Measurements from ENCODE around the gene GRPEL2.

Gene GRPEL2

DNA sequence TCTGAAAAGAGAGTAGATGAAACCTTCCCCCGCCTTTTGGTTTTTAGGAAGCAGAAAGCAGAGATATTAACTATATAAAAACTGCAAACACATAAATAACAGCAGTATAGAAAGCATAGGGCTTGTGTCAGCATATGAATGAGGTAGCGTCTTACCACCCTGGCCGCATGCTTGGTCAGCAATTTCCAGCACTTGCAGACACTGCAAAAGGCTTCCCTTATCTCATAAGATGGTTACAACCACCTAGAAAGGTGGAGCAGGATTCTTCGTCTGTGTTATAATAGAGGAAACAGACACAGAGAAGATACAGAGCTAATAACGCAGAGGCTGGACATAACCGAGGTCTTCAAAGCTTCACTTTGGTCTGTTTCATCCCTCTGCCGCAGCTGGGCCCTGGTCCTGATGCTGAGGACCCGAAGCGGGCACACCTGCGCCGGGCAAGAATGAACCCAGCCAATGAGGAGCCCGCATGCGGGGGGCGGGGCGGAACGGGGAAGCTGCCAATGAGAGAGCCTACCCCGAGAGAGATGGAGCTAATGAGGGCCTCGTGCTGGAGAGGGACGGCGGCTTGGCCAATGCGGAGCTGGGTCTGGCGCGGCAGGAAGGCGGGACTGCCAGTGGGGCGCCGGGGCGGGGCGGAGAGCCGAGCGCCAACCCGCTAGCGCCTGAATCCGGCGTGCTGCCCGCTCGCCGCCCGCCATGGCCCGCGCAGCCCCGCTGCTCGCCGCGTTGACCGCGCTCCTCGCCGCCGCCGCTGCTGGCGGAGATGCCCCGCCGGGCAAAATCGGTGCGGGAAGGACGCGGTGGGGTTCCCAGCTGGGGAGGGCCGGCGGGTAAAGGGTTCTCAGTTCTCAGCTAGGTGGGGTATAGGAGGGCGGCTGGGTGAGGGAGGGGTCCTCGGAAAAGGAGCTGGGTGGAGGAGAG lies 12.3 kb downstream of the GRPEL2 start, which contains the start of gene PCYOX1L:
Gene PCYOX1L, plus strand, starts transcription at position 677 of the 924 bp plus-strand sequence. Its CDS starts 23 bp downstream, at position 700.
- DNase-seq (ENCODE audit: low read depth in 3 of 3, low spot score in 1 of 3): peak; percentile 80 to 96 (median 89)

DNA sequence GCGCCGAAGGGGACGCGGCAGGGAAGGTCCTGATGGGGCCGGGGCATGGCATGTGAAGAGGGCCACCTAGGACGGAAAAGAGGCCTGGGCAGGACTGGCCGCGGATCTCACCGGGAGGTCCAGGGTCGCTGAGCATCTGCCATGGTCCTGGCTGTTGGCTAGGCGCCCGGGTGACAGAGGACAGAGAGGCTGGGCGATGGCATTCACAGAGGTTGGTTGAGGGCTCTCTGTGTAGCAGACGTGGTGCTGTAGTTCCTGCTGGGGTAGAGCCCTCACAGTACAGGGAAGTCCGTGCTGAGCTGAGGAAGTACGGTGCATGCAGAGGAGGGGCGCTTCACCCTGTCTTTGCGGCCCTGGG lies 13.0 kb downstream of the GRPEL2 start:
- DNase-seq (ENCODE audit: low read depth in 3 of 3, low spot score in 1 of 3): no peak

DNA sequence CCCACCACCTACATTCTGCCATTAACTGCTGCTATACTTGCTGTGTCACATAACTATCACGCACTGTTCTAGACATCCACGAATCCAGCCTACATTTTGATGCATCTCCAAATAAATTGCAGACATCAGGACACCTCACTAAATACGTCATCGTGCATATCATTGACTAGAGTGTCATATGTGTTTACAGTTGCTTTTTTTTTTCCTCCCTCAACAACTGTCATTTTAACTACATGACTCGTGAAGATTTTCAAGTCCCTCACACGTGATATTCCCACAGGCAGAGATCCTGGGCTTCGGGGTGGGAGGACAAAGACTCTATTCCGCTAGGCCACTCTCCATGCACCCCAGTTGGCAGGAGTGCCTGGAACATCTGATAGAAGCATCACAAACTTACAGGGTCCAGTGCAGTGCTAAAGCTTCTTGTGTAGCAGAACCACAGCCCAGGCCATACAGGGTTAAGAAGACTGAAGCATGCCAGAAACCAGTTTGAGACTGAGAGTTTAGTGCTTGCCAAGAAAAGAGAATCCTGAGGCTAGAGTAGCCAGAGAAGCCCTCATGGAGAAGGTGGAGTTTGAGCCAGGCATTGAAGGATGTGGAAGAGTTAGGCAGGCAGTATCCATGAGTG lies 13.7 kb downstream of the GRPEL2 start:
- DNase-seq (ENCODE audit: low read depth in 3 of 3, low spot score in 1 of 3): no peak

DNA sequence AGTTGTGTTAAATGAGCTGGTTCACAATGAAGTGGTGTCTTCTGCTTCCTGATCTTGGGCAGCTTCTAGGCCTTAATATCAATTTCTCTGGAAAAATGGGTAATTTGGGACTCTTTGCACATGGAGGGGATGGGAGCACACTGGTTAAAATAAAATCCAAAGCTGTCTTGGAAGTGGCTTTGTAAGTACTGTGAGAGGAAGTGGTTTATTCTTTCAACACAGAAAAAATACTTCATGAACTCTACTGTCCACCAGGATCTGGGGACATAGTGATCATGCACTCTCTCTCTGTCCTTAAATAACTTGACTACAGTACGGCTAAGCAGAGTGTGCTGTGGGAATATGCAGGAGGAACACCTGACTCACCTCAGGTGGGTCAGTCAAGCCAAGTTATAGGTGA lies 15.0 kb downstream of the GRPEL2 start:
- no peak for DNase-seq (ENCODE audit: low read depth in 3 of 3, low spot score in 1 of 3)

DNA sequence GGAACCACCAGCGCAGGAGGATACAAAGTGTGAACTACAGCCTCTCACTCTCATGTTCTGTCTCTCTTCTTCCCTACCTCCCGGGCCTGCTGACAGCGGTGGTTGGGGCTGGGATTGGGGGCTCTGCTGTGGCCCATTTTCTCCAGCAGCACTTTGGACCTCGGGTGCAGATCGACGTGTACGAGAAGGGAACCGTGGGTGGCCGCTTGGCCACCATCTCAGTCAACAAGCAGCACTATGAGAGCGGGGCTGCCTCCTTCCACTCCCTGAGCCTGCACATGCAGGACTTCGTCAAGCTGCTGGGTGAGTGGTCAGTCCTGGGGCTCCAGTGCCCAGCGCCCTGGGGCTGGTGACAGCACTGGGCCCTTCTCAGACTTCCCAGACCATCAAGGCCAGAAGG lies 17.2 kb downstream of the GRPEL2 start:
- DNase-seq (ENCODE audit: low read depth in 3 of 3, low spot score in 1 of 3): no peak

DNA sequence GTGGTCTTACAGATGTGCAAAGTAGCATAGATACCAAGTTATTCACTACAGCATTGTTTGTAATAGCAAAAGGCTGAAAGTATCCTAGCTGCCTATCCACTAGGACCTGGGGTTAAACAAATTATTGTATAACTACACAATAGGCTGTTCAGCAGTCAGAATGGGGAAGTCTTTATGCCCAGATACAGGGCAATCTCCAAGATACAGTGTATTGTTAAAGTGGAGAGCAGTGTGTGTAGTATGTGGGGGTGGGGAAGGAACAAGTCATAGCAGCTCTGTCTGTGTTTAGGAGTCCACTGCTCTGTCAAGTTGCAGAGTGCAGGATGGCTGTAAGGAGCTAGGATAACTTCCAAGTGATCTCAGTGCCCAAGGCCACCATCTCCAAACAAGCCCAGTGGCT lies 18.1 kb downstream of the GRPEL2 start:
- no peak for DNase-seq (ENCODE audit: low read depth in 3 of 3, low spot score in 1 of 3)

DNA sequence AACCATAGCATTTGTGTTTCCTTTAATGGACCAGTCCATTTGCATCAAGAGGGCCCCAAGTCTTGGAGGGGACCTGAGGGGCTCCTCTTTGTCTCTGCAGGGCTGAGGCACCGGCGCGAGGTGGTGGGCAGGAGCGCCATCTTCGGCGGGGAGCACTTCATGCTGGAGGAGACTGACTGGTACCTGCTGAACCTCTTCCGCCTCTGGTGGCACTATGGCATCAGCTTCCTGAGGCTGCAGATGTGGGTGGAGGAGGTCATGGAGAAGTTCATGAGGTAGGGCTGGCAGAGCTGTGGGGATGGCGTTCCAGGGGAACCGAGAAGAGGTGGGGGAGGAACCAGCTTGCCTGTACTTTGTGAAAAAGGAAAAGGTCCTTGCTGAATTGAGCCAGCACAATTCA lies 18.6 kb downstream of the GRPEL2 start:
- no peak for DNase-seq (ENCODE audit: low read depth in 3 of 3, low spot score in 1 of 3)

DNA sequence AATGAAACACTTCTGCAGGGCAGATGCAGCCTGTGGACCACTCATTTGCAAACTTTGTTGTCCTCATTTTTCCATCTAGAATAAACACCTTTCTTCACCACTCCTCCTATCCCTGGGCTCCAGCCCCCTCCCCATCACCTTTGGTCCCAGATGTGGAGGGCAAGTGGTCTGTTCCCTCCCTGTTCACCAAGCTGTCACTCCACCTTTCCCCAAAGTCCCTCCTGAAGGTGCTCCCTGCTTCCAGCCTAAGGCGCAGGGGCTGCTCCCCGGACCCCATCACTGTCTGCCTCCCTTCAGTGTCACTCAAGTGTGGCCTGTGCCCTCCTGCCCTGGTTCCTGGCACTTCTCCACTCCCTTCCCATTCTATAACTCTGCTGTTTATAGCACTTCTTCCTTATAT lies 19.4 kb downstream of the GRPEL2 start:
- no peak for DNase-seq (ENCODE audit: low read depth in 3 of 3, low spot score in 1 of 3)

DNA sequence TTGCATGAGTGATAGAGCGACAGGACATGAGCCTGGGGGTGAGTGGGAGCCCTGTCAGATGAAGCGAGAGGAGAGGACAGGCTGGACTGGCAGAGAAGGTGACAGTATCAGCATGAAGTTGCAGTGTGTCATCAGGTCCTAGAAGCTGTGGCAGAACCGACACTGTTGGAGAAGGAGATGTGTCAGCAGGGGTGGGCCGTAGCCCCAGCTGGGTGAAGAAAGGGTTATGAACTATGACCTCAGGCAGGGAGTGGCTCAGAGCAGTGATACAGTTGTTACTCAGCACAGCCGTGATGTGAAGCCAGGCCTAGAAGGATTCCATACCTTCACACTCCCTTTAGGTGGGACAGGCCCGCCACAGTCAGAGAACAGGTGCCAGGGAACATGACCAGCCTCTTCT lies 20.1 kb downstream of the GRPEL2 start:
- DNase-seq (ENCODE audit: low read depth in 3 of 3, low spot score in 1 of 3): no peak

DNA sequence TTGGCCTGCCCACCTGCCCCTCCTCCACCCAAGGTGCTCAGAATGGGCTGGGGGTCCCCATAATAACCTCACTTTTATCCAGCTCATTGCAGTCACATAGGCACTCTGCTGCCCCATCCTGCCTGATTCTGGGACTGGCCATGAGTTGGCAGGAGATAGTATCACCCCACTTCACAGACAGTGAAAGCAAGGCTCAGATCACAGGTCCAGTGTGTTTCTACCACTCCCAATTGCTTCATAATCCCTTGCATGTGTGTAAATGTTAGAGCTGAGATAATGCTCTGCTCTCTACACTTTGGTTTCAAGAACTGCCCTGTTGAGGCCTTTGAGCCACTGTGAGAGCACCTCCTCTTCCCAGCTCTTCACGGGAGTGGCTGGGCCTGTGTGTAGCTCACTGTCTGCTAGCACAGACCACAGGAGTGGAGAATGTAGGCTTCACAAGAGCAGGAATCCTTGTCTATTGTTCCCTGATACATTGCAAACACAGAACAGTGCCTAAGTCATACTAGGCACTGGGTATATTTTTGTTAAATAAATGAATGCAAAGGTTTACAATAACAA lies 20.9 kb downstream of the GRPEL2 start:
- no peak for DNase-seq (ENCODE audit: low read depth in 3 of 3, low spot score in 1 of 3)

DNA sequence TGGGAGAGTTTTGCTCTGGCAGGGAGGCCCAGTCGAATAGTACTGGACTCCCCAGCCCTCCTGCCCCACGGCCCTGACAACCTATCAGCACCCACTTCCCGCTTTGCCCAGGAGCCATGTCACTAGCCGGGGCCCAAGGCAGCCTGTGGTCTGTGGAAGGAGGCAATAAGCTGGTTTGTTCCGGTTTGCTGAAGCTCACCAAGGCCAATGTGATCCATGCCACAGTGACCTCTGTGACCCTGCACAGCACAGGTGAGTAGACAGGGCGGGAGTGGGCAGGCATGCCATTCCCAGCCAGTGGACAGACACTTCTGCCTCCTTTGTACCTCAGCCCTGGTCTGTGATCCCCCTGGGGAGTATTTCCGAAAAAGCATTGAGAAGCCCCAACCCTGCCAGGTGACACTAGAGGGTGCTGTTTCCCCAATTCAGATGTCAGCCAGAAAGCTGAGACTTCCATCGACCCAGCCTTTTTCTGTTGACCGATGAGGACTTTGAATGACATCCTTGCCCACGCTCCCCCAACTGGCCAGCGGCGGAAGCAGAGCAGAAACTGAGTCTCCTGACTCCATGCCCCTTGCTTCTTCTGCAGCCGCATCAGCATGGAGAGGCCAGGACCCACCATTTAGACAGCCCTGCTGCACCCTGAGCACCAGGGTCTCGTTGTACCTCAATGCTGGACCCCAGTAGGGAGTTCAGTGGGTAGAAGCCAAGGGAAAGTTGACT lies 22.1 kb downstream of the GRPEL2 start:
- DNase-seq (ENCODE audit: low read depth in 3 of 3, low spot score in 1 of 3): peak in 1 of 3 donors; percentile 32

DNA sequence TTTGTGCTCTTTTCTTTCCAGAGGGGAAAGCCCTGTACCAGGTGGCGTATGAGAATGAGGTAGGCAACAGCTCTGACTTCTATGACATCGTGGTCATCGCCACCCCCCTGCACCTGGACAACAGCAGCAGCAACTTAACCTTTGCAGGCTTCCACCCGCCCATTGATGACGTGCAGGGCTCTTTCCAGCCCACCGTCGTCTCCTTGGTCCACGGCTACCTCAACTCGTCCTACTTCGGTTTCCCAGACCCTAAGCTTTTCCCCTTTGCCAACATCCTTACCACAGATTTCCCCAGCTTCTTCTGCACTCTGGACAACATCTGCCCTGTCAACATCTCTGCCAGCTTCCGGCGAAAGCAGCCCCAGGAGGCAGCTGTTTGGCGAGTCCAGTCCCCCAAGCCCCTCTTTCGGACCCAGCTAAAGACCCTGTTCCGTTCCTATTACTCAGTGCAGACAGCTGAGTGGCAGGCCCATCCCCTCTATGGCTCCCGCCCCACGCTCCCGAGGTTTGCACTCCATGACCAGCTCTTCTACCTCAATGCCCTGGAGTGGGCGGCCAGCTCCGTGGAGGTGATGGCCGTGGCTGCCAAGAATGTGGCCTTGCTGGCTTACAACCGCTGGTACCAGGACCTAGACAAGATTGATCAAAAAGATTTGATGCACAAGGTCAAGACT lies 22.8 kb downstream of the GRPEL2 start:
- DNase-seq (ENCODE audit: low read depth in 3 of 3, low spot score in 1 of 3): no peak

DNA sequence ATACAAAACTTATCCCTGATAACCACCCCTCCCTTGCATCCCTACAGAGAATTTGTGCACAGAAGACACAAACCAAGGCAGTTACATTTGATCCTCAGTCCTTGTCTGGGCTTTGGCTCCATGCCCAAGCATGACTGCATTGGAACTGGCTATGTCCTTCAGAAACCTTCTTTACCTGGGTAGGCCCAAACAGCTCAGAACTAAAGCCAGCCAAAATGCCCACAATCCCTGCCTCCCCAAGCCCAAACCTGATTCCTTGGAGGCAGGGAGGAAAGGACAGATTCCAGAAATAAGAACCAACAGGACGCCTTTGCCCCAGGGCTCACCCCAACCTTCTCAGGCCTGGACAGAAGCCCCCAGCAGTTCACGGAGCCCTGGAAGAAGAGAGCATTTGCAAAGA lies 25.6 kb downstream of the GRPEL2 start:
- DNase-seq (ENCODE audit: low read depth in 3 of 3, low spot score in 1 of 3): no peak

DNA sequence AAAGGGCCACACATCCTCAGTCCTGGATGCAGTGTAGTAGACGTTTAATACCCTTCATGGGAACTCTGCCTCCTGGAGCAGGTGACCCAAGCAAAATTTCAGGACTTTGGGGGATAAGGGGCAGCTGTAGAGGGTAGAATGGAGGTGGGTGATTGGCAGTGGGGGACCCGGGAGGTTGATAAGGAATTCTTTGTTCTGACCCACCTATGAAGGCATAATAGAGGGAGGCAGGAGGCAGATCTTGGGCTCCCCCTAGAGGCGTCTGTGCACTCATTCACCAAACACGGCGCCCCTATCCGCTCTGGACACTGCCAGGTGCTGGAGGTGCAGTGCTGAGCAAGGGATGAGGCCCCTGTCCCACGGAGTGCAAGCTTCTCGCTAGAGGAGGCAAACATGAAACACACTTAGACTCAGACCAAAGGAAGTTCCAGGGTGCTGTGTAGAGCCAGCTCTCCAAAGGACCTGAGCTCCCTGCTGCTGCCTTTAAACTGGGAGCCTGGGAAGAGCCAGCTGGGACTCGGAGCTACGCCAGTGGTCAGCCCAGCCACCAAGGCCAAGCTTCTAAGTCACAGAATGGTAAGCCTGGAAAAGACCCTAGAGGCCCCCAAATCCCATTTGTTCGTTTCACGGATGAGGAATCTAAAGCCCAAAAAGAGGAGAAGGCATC lies 26.1 kb downstream of the GRPEL2 start:
- DNase-seq (ENCODE audit: low read depth in 3 of 3, low spot score in 1 of 3): peak; percentile 32 to 51 (median 50)

DNA sequence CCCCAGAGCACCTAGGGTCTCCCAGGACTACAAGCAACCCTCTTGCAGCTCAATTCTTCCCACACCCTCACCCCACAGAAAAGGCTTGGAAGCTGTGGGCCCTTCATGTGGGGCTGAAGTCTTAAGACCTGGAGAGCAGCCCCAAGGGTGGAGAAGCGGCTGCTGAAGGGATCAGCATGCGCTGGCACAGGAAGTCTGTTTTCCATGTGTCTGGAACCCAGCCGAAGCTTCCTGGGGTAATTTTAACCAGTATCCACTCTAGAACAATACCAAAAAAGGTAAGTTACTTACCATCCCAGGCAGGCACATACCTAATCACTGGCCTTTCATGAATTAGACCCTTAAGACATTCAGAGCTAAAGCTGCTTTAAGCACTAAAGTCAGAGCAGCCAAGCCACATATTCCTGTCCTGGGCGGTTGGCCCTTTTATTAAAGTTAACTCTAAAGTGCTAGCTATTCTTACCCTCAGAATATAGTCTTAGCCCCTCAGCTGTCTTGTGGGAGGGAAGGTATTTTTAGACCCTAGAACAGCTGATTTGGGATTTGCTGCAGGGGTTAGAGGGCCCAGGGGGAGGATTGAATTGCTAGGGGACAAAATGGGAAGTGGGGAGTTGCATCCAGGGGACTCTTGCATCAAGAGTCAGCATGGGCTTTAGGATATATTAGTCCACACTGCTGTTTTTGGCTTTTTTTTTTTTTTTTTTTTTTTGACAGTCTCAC lies 26.9 kb downstream of the GRPEL2 start:
- DNase-seq (ENCODE audit: low read depth in 3 of 3, low spot score in 1 of 3): no peak

DNA sequence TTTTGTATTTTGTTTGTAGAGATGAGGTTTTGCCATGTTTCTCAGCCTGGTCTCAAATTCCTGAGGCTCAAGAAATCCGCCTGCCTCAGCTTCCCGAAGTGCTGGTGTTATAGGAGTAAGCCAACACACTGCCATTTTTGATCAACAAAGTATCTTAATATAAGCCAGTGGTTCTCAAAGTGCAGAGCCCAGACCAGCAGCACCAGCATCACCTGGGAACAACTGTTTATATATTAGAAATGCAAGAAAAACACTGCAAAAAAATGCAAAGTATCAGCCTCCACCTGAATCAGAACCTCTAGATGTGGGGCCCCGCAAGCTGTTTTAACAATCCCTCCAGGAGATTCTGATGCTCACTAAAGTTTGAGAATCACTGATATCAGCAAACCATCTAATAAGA lies 27.6 kb downstream of the GRPEL2 start:
- no peak for DNase-seq (ENCODE audit: low read depth in 3 of 3, low spot score in 1 of 3)

DNA sequence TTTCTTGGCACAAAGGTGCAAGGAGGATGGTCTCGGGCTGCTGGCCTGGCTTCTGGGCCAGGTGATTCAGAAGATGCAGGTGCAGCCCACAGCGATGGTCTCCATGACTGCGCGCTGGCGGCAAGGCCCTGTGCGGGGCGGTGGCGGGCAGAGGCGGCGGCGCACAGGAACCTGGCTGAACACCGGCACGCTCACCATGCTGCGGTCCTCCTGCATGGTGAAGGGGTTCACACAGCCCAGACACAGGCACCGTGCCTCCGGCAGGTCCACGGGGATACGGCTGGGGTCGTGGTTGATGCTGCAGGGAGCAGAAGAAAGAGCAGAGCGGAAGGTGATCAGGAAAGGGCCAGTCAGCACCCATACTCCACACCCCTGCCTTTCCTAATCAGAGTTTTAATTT lies 29.0 kb downstream of the GRPEL2 start:
- no peak for DNase-seq (ENCODE audit: low read depth in 3 of 3, low spot score in 1 of 3)

DNA sequence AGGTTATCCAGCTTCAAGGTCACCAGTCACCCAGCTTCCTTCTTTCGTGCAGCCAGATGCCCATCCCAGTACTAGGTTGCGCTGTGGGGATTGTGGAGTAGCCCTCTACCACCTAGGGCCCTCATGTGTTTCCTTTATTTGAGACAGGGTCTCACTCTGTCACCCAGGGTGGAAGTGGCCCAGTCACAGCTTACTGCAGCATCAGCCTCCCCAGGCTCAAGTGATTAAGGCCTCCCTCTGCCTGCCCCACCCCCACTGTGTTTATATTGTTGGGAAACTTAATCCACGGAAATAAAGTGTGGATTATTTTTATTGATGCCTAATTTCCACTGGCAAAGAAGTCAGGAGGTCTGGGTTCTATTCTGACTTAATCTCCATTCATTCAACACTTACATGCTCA lies 29.5 kb downstream of the GRPEL2 start:
- no peak for DNase-seq (ENCODE audit: low read depth in 3 of 3, low spot score in 1 of 3)

DNA sequence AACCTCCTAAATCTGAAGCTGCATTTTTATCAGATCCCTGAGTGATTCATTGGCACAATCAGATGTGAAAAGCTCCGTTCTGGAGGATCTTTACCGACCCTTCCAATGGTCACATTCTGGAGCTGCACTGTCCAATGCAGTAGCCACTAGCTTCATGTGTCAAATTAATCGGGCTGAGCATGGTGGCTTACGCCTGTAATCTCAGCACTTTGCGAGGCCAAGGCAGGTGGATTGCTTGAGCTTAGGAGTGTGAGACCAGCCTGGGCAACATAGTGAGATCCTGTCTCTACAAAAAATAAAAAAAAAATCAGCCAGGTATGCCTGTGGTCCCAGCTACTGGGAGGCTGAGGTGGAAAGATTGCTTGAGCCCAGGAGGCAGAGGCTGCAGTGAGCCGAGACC lies 30.1 kb downstream of the GRPEL2 start:
- no peak for DNase-seq (ENCODE audit: low read depth in 3 of 3, low spot score in 1 of 3)

DNA sequence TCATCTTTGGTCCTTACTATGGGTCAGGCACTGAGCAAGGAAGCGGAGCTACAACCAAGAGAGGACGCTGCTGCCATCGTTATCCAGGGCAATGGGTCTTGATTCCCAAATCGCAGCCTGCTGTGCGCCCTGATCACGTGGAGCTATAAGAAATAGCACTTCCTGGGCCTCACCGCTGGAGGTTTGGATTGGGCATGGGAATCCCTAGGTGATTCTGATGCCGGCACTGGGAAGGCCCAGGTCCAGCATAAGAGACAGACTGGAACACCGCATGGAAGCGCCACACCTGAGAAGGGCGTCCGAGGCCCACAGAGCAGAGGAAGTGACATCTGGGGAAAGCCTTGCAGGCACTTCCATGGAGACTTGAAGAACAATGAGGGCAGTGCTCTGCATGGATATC lies 30.8 kb downstream of the GRPEL2 start:
- DNase-seq (ENCODE audit: low read depth in 3 of 3, low spot score in 1 of 3): no peak

All from stimulated activated CD4-positive, alpha-beta T cell treated with anti-CD3 and anti-CD28 coated beads, TNF-alpha, amount 100 ng/mL, for 1 hour (primary cell).